H9 (cell line): ENCODE data around the gene CCN5. TPM values are rescaled to one million over a fixed set of nuclear protein-coding genes. Genes with fewer than 3 reads are reported as not detected.

Experiments used
- DNase-seq: peaks from one replicate; pipeline ENCODE4 v3.0.0-alpha.2; 2017
- H2AFZ ChIP-seq: one replicate; pipeline ENCODE4 v1.6.1; 2013; ENCODE audit warnings: mild to moderate bottlenecking, low read length, control low read depth, moderate library complexity
- H2AK5ac ChIP-seq: 2 replicates; pipeline ENCODE4 v1.6.1; 2013; ENCODE audit warnings: low read length, control low read depth, mixed read lengths; ENCODE audit not compliant: insufficient read length
- H2BK120ac ChIP-seq: one replicate; pipeline ENCODE4 v1.6.1; 2013; ENCODE audit warnings: low read depth, mild to moderate bottlenecking, low read length, control low read depth, inconsistent platforms; ENCODE audit not compliant: poor library complexity, severe bottlenecking
- H2BK12ac ChIP-seq: 2 replicates; pipeline ENCODE4 v1.6.1; 2013; ENCODE audit warnings: low read length, control low read depth, mixed read lengths, low read depth; ENCODE audit not compliant: insufficient read length
- H2BK15ac ChIP-seq: 2 replicates; pipeline ENCODE4 v1.6.1; 2013; ENCODE audit warnings: low read depth, low read length, control low read depth
- H2BK20ac ChIP-seq: one replicate; pipeline ENCODE4 v1.6.1; 2013; ENCODE audit warnings: low read depth, mild to moderate bottlenecking, low read length, control low read depth, inconsistent platforms; ENCODE audit not compliant: poor library complexity, severe bottlenecking
- H2BK5ac ChIP-seq: 2 replicates; pipeline ENCODE4 v1.6.1; 2013; ENCODE audit warnings: low read length, control low read depth, mixed read lengths; ENCODE audit not compliant: insufficient read length
- H3K14ac ChIP-seq: 2 replicates; pipeline ENCODE4 v1.6.1; 2013; ENCODE audit warnings: low read length, control low read depth; ENCODE audit not compliant: insufficient read depth
- H3K18ac ChIP-seq: 2 replicates; pipeline ENCODE4 v1.6.1; 2013; ENCODE audit warnings: low read depth, mild to moderate bottlenecking, mixed read lengths, low read length, control low read depth; ENCODE audit not compliant: insufficient read length
- H3K23ac ChIP-seq: 2 replicates; pipeline ENCODE4 v1.6.1; 2013; ENCODE audit warnings: low read length, control low read depth, mixed read lengths, low read depth; ENCODE audit not compliant: insufficient read length
- H3K23me2 ChIP-seq: 2 replicates; pipeline ENCODE4 v1.6.1; 2013; ENCODE audit warnings: low read depth, mild to moderate bottlenecking, mixed read lengths, low read length, control low read depth; ENCODE audit not compliant: insufficient read length, poor library complexity, severe bottlenecking
- H3K27ac ChIP-seq: 2 replicates; pipeline ENCODE4 v1.5.1; 2013; ENCODE audit warnings: low read length, control low read depth, mixed read lengths, low read depth; ENCODE audit not compliant: insufficient read length
- H3K27me3 ChIP-seq: 2 replicates; pipeline ENCODE4 v1.6.1; 2013; ENCODE audit warnings: low read length, control low read depth, inconsistent platforms; ENCODE audit not compliant: insufficient read depth
- H3K4ac ChIP-seq: 2 replicates; pipeline ENCODE4 v1.6.1; 2013; ENCODE audit warnings: low read depth, mild to moderate bottlenecking, control low read depth, inconsistent platforms, low read length, moderate library complexity
- H3K4me1 ChIP-seq: 2 replicates; pipeline ENCODE4 v1.6.1; 2013; ENCODE audit warnings: low read length, control low read depth, inconsistent platforms; ENCODE audit not compliant: insufficient read depth
- H3K4me2 ChIP-seq: 2 replicates; pipeline ENCODE4 v1.6.1; 2013; ENCODE audit warnings: low read length, control low read depth, mixed read lengths; ENCODE audit not compliant: insufficient read length, insufficient read depth
- H3K56ac ChIP-seq: 2 replicates; pipeline ENCODE4 v1.6.1; 2013; ENCODE audit warnings: low read depth, mild to moderate bottlenecking, mixed read lengths, low read length, control low read depth; ENCODE audit not compliant: insufficient read length
- H3K79me1 ChIP-seq: 2 replicates; pipeline ENCODE4 v1.6.1; 2013; ENCODE audit warnings: low read depth, mild to moderate bottlenecking, moderate library complexity, low read length, control low read depth, inconsistent platforms; ENCODE audit not compliant: insufficient read depth, poor library complexity, severe bottlenecking
- H3K79me2 ChIP-seq: 2 replicates; pipeline ENCODE4 v1.6.1; 2013; ENCODE audit warnings: low read length, control low read depth, inconsistent platforms; ENCODE audit not compliant: insufficient read depth
- H3K9ac ChIP-seq: 2 replicates; pipeline ENCODE4 v1.6.1; 2013; ENCODE audit warnings: low read length, control low read depth, mixed read lengths; ENCODE audit not compliant: insufficient read length; ENCODE audit errors: extremely low read depth
- H3K9me3 ChIP-seq: one replicate; pipeline ENCODE4 v1.6.1; 2013; ENCODE audit warnings: low read depth, low read length, inconsistent platforms; ENCODE audit not compliant: control insufficient read depth
- H3T11ph ChIP-seq: one replicate; pipeline ENCODE4 v1.6.1; 2013; ENCODE audit warnings: mild to moderate bottlenecking, low read length, control low read depth, inconsistent platforms
- H4K20me1 ChIP-seq: one replicate; pipeline ENCODE4 v1.6.1; 2013; ENCODE audit not compliant: control insufficient read depth, insufficient read length, insufficient read depth
- H4K5ac ChIP-seq: 2 replicates; pipeline ENCODE4 v1.6.1; 2013; ENCODE audit warnings: low read depth, mild to moderate bottlenecking, mixed read lengths, low read length, control low read depth; ENCODE audit not compliant: insufficient read length
- H4K8ac ChIP-seq: replicated peaks from 2 replicates; pipeline ENCODE4 v1.6.1; 2013; ENCODE audit warnings: low read length, control low read depth, mixed read lengths, low read depth; ENCODE audit not compliant: insufficient read length
- H4K91ac ChIP-seq: 2 replicates; pipeline ENCODE4 v1.6.1; 2013; ENCODE audit warnings: low read depth, mild to moderate bottlenecking, moderate library complexity, mixed read lengths, low read length, control low read depth; ENCODE audit not compliant: insufficient read length
- H3K27ac Mint-ChIP-seq, 3 experiments: 2 replicates in 2 of 3; 3 replicates in 1 of 3; pipeline ENCODE4 v1.8.0; 2020 to 2021; ENCODE audit warnings: mixed read lengths in 3 of 3, mild to moderate bottlenecking in 1 of 3, moderate library complexity in 1 of 3
- H3K27me3 Mint-ChIP-seq: 2 replicates; pipeline ENCODE4 v1.8.0; 2021; ENCODE audit warnings: low read depth, mild to moderate bottlenecking, moderate library complexity, mixed read lengths
- H3K36me3 Mint-ChIP-seq, 3 experiments: 2 replicates in 2 of 3; 3 replicates in 1 of 3; pipeline ENCODE4 v1.8.0; 2020 to 2021; ENCODE audit warnings: low read depth in 3 of 3, mixed read lengths in 3 of 3; ENCODE audit not compliant: insufficient read depth in 1 of 3
- H3K4me1 Mint-ChIP-seq, 2 experiments: 2 replicates each; pipeline ENCODE4 v1.8.0; 2020; ENCODE audit warnings: mixed read lengths in 2 of 2
- H3K4me3 Mint-ChIP-seq, 2 experiments: 2 replicates in 1 of 2; 3 replicates in 1 of 2; pipeline ENCODE4 v1.8.0; 2020 to 2021; ENCODE audit warnings: mild to moderate bottlenecking in 2 of 2, mixed read lengths in 2 of 2, moderate library complexity in 1 of 2
- H3K9me3 Mint-ChIP-seq, 2 experiments: 2 replicates in 1 of 2; 3 replicates in 1 of 2; pipeline ENCODE4 v1.8.0; 2020; ENCODE audit warnings: mild to moderate bottlenecking in 2 of 2, mixed read lengths in 2 of 2, moderate library complexity in 1 of 2
- CTCF ChIP-seq: fragments of 200-600 bp; sonication (generic); conservative IDR thresholded peaks from 3 replicates; pipeline ENCODE4 v1.8.0; 2021; ENCODE audit warnings: antibody characterized with exemption, mild to moderate bottlenecking
- whole genome bisulfite sequencing: extraction: QIAGEN DNeasy Blood & Tissue Kit; methylation state at CpG from one replicate; pipeline ENCODE4 v1.1.7; 2013; ENCODE audit warnings: missing lambda C conversion rate, low lambda C conversion rate, mixed read lengths; ENCODE audit not compliant: insufficient read length; ENCODE audit errors: extremely low coverage; 5-methylcytosine and 5-hydroxymethylcytosine counted together
- total RNA-seq: library from RNA; stranded (reverse); gene quantifications from 2 replicates; pipeline ENCODE4 v1.2.1, GENCODE V29; 2021

Gene CCN5
- total RNA-seq, 1 experiment from 2014 or later: not detected

GRCh38 chr20:44769481-44769863 is 54.3 kb downstream of the CCN5 start:
- H3K56ac ChIP-seq: no peak overlapping the region
- no peaks in the 10 kb centered on the region for H3K9me3 ChIP-seq
- H3K79me2 ChIP-seq: no peaks in the 10 kb centered on the region
- Mint-ChIP-seq H3K9me3 (no peaks in the 10 kb centered on the region), H3K27ac (peak overlapping the region in 1 of 3 experiments; percentile 9; a peak in 1 of 7 replicates), H3K36me3 (peaks cover 0 to 11% (median 0%) of the 10 kb centered on the region in 3 experiments; a peak in 4 of 7 replicates), H3K4me3 (no peak overlapping the region), H3K27me3 (no peaks in the 10 kb centered on the region; the same call in 1 of the 2 replicates), H3K4me1 (peaks cover 14 to 16% of the 10 kb centered on the region in 2 experiments)
- H3K9ac ChIP-seq: no peak overlapping the region
- H3K4ac ChIP-seq: no peak overlapping the region
- no peak overlapping the region for H2AFZ ChIP-seq
- no peak overlapping the region for H3K27ac ChIP-seq
- H4K20me1 ChIP-seq: no peaks in the 10 kb centered on the region
- H3K79me1 ChIP-seq: no peaks in the 10 kb centered on the region
- no peak overlapping the region for H2BK120ac ChIP-seq
- H2BK20ac ChIP-seq: no peak overlapping the region
- H3K14ac ChIP-seq: no peak overlapping the region
- no peak for DNase-seq
- H3K27me3 ChIP-seq: no peaks in the 10 kb centered on the region
- no peak for TF ChIP-seq CTCF
- no peak overlapping the region for H3K4me2 ChIP-seq
- H3K23ac ChIP-seq: no peak overlapping the region
- H4K8ac ChIP-seq: no peak overlapping the region
- no peak overlapping the region for H4K5ac ChIP-seq
- no peak overlapping the region for H4K91ac ChIP-seq
- H2BK12ac ChIP-seq: no peak overlapping the region
- no peak overlapping the region for H2AK5ac ChIP-seq
- H3K23me2 ChIP-seq: no peaks in the 10 kb centered on the region
- H3K4me1 ChIP-seq: 0 out of 2 replicates have a peak, but pooled peaks cover 2% of the 10 kb centered on the region
- H3K18ac ChIP-seq: no peak overlapping the region
- H3T11ph ChIP-seq: no peak overlapping the region
- H2BK15ac ChIP-seq: no peak overlapping the region
- H2BK5ac ChIP-seq: no peak overlapping the region
- WGBS: no CpG with 5 or more reads among the region's 5 CpGs
